GM19455 (cell line): ENCODE measurements around the gene DEFB131A.
"Not testable (repeated sequence)": the region's sequence is repeated elsewhere in the genome, so short reads cannot be mapped to it uniquely, and the experiment has no call there.

Source experiments
- ATAC-seq: cut with Tn5 transposase; IDR thresholded peaks from one replicate; pipeline ENCODE4 v1.9.1; 2021; ENCODE audit not compliant: unreplicated experiment

DEFB131A gene, protein sequence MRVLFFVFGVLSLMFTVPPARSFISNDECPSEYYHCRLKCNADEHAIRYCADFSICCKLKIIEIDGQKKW

DNA sequence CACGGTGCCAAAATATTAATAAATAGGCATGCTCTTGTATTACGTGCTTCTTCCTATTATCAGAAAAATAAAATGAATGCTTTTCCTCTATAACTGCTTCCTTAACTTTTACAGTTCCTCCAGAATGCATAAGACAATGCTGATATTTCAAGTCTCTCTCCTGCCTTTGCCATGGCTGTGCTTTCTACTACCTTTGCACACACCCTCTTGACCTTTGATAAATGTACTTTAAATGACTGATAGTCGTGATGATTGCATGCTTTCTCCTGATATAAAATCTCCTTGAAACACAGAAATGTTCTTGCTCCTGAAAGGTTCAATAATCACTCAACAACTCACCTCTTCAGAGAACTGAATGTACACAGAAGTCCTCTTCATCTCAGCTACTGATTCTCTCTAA lies at the start of gene DEFB131A:
Gene DEFB131A (plus strand): TSS at position 301 of the 400 bp plus-strand sequence. CDS start 120 bp downstream, outside the sequence.
- not testable (repeated sequence) for ATAC-seq

DNA sequence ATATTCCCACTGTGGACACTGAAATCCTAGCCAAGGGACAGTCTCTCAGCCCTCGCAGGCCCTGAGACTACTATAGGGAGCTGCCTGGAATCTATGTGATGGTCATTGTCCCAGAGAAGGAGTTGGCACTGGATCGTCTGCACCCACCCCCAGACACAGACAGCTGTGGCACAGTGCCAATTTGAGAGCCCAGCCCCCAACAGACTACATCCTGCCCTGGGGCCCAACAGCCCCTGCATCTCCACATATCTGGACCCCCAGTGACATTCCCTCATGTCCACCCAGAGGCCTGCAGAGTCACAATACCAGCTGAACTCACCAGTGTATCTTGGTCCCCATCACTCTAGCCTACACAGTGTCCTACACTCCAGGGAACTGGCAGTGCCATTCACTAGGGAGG lies 38.4 kb upstream of the DEFB131A start:
- ATAC-seq = not testable (repeated sequence)

DNA sequence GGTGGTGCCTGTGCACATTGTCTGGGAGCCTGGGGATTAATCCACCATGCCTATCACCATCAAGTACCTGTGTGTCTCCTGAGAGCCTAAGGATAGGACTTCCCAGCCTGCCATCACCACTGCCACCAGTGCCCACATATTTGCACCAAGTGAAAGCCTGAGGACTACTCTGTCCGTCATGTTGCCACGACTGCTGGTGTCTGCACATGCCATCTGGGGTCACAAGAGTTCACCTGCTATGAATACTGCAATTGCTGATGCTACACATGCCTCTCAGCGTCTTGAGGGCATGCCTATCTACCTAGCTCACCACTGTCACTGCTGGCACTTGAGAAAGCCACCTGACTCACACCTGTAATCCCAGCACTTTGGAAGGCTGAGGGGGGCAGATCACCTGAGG lies 37.7 kb upstream of the DEFB131A start:
- not testable (repeated sequence) for ATAC-seq

DNA sequence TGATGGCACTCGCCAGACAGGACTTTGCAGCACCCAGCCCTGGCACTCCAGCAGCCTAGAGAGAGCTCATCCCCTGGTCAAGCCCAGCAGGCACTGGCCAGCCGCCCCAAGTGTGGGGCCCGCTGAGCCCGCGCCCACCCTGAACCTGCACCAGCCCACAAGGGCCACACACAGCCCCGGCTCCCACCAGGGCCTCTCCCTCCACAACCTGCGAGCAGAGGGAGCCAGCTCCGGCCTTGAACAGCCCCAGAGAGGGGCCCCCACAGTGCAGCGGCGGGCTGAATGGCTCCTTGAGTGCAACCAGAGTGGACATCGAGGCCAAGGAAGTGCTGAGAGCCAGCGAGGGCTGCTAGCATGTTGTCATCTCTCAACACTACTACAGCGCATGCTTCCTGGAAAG lies 34.4 kb upstream of the DEFB131A start:
- ATAC-seq = no peak

DNA sequence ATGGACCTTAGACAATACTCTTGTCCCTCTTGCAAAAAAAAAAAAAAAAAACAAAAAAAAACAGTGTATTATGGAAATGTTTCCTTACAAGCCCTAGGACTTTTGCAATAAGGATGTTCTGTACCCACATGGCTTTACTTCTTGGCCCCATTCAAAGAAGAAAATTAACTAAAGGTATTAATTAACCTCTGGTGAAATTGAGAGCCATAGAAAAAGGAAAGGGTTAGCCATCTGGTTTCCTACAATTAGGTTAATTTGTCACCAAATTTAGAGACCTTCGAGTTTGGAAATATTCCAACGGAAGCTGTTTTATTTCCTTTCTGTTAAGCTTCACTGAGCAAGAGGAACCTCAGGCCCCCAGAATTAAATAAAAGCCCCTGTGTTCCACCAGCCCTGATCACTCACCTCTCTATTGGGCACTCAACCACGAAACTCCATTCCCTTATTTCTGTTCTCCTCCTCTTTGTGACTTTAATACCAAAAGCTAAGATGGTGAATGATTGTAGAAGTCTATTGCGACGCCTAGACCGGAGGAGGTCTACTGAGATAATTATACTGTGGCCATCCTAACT lies 22.2 kb upstream of the DEFB131A start:
- ATAC-seq = not testable (repeated sequence)

DNA sequence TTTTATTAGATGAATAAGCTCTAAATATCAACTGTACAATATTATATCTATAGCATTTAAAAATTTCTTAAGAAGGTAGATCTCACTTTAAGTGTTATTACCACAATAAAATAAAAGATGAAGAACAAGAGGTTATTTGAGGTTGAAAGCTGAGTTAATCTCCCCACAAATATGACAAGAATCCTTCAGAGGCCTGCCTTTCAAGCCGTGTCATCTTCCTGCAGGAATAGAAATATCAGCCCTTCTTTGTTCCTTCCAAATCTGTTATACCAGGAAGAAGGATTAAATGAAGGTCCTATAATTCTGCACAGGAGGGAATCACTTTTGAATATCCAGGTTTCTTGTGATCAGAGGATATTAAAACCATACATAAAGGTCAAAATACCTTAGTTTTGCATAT lies 18.3 kb upstream of the DEFB131A start:
- not testable (repeated sequence) for ATAC-seq

DNA sequence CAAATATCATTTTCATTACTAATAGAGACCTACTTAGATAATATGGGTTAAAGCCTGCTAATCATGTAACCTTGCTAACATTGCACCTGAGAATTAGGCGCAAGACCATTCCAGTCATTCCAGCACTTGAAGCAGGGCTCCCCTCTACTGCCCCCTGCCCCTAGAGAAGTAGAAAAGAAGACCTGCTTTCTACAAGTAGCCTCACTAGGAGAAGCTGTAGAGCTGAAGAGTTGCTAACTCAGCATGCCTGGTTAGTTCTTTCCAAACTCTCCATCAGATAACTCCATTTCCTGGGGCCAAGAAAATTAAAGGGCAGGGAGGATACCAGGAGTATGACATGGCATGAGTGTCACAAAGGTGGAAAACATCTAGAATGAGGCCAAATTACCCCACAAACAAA lies 14.2 kb upstream of the DEFB131A start:
- not testable (repeated sequence) for ATAC-seq

DNA sequence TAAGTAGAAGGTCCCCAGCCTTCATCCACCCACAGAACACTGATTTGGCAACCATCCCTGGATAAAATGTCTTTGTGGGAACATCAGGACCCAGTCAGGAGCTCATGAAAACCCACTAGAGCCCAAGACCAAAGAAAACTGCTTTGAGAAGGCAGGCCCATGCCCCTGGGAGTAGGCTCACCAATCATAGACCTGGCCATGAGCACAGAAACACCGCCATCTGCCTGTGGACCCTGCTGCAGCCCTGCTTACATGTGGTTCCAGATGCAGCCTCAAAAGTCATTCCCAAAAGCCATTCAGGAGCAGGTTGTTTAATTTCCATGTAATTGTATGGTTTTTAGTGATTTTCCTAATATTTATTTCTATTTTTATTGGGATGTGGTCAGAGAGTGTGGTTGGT lies 10.9 kb upstream of the DEFB131A start:
- not testable (repeated sequence) for ATAC-seq

DNA sequence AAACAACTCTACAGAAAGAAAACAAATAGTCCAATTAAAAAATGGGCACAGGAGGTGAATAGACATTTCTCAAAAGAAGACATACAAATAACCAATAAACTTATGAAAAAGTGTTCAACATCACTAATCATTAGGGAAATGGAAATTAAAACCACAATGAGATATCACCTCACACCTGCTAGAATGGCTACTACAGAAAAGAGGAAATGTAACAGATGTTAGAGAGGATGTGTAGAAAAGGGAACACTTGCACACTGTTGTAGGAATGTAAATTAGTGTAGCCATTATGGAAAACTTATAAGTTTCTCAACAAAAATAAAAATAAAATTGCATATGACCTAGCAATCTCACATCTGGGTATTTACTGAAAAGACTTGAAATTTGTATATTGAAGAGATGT lies 7.5 kb upstream of the DEFB131A start:
- ATAC-seq = not testable (repeated sequence)

DNA sequence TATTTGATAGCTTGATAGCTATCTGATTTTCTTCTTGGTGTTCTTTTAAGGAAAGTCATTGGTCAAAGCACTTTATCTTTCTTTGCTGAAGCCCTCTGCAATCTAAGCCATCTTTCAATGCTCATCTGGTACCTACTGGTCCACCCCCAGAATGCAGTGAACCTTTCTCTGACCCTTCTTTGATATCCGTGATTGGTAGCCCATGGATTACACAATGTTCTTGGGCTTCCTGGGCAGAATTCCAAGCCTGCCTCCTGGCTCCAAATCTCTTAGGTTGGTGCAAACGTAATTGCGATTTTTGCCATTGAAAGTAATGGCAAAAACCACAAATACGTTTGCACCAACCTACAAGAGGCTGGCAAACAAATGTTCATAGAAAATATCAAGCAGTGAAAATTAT lies 1.9 kb upstream of the DEFB131A start:
- not testable (repeated sequence) for ATAC-seq

DNA sequence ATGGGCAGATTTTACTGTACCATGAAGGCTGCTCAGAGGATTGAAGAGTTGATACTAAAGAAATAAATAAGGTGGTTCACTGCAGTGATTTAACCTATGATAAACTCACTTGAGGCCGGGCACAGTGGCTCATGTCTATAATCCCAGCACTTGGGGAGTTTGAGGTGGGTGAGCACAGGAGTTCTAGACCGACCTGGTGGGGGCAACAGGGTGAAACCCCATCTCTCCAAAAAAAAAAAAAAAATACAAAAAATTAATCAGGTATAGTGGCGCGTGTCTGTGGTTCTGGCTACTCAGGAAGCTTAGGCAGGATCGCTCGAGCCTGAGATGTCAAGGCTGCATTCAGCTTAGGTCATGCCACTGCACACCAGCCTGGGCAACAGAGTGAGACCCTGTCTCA lies 467 bp downstream of the DEFB131A start:
- not testable (repeated sequence) for ATAC-seq

DNA sequence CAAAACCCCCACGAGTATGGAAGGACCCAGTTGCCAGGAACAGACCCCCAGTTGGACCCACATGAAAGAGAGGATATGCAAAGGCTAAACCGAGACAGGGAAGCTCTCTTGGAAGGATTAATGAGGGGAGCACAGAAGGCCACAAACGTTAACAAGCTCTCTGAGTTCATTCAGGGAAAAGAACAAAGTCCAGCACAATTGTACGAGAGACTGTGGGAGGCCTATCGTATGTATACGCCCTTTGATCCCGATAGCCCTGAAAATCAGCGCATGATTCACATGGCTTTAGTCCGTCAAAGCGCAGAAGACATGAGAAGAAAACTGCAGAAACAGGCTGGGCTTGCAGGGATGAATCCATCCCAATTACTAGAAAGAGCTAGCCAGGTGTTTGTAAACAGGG lies 8.0 kb downstream of the DEFB131A start:
- not testable (repeated sequence) for ATAC-seq

DNA sequence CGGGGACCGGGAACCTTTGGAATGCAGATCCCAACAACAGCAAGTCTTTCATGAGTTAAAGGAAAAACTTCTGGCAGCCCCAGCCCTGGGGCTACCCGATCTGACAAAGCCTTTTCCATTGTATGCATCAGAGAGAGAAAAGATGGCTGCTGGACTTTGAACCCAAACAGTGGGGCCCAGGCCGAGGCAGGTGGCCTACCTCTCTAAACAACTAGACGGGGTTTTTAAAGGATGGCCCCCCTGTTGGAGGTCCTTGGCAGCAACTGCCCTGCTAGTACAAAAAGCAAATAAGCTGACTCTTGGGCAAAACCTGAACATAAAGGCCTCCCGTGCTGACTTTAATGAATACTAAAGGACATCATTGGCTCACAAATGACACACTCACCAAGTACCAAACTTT lies 10.1 kb downstream of the DEFB131A start:
- ATAC-seq = not testable (repeated sequence)

DNA sequence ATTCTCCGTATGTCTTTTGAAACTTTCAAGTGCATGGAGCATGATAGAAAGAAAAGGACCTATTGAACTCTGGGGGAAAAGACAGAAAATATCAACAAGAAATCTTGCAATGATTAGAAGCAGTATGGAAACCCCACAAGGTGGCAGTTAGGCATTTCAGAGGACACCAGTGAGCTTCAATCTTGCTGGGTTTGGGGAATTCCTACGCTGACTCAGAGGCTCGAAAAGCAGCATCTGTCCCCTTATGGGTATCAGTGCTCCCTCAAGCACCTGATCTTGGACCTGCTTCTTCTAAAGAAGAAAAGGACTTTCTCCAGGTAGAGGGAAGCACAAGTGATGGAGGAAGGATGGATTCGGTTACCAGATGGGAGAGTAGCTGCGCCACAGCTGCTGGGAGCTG lies 10.8 kb downstream of the DEFB131A start:
- ATAC-seq = not testable (repeated sequence)

DNA sequence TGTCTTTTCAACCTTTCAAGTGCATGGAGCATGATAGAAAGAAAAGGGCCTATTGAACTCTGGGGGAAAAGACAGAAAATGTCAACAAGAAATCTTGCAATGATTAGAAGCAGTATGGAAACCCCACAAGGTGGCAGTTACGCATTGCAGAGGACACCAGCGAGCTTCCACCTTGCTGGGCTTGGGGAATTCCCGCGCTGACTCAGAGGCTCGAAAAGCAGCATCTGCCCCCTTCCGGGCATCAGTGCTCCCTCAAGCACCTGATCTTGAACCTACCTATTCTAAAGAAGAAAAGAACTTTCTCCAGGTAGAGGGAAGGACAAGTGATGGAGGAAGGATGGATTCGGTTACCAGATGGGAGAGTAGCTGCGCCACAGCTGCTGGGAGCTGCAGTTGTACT lies 35.3 kb downstream of the DEFB131A start:
- not testable (repeated sequence) for ATAC-seq

DNA sequence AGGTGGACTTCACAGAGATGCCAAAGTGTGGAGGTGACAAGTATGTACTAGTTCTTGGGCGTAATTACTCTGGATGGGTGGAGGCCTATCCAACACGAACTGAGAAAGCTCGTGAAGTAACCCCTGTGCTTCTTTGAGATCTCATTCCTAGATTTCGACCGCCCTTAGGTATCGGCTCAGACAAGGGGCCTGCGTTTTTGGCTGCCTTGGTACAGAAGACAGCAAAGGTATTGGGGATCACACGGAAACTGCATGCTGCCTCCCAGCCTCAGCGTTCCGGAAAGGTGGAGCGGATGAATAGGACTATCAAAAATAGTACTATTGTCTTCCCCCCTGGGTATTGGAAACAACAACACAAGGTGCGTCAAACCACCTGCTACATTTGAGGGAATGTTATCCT lies 35.9 kb downstream of the DEFB131A start:
- not testable (repeated sequence) for ATAC-seq

DNA sequence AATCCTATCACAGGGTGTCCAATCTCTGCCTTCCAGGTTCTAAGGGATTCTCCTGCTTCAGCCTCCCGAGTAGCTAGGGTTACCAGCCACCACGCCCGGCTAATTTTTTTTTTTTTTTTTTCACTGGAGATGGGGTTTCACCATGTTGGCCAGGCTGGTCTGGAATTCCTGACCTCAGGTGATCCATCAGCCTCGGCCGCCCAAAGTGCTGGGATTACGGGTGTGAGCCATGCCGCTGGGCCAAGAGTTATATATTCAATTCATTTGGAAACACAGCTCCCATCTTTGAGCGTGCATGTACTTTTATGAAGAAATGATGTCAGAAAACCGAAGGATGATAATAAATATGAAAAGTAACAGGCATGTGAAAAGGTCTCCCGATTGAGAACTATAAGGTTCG lies 38.7 kb downstream of the DEFB131A start:
- ATAC-seq = not testable (repeated sequence)

DNA sequence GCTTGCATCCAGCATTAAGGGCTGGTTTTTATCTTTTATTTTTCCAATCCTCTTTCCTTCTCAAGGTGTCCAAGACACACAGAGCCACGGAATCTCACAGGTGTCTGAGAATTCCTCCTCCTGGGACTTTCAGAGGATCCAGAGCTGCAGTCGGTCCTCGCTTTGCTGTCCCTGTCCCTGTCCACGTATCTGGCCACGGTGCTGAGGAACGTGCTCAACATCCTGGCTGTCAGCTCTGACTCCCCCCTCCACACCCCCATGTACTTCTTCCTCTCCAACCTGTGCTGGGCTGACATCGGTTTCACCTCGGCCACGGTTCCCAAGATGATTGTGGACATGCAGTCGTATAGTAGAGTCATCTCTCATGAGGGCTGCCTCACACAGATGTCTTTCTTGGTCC lies 39.5 kb downstream of the DEFB131A start:
- ATAC-seq = not testable (repeated sequence)

DNA sequence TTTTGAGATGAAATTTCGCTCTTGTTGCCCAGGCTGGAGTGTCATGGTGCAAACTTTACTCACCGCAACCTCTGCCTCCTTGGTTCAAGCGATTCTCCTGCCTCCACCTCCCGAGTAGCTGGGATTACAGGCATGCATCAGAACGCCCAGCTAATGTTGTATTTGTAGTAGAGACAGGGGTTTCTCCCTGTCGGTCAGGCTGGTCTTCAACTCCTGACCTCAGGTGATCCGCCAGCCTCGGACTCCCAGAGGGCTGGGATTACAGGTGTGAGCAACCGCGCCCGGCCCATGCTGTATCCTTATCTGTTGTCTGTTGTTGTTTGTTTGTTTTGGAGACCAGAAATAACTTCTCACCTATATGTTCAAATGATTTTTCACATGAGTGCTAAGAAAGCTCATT lies 42.7 kb downstream of the DEFB131A start:
- not testable (repeated sequence) for ATAC-seq

DNA sequence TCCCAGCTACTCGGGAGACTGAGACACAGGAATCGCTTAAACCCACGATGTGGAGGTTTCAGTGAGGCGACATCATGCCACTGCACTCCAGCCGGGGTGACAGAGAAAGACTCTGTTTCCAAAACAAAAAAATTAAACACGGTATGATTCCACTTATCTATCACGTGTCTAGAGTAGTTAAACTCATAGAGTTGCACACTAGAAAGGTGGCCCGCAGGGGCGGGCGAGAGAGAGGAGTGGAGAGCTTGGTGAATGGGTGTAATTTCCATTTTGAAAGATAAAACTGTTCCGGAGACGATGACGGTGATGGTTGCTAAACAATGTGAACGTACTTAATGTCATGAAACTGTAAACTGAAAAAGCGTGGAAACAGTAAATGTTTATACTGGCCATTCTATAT lies 44.6 kb downstream of the DEFB131A start:
- ATAC-seq = not testable (repeated sequence)

DNA sequence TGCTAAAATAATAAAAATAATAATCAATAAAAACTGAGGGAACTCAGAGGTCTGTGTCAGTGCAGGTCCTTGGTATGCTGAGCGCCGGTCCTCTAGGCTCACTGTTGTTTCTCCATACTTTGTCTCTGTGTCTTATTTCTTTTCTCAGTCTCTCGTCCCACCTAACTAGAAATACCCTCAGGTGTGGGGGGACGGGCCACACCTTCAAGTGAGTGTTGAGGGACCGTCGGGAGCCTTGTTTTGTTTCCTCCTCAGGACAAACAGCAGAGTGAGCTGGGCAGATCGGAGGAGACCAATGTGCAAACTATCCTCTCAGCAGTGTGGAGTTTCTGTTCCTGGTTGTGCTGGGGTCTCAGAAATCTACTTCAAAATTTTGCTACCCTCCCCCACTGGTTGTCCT lies 46.3 kb downstream of the DEFB131A start:
- ATAC-seq = not testable (repeated sequence)

DNA sequence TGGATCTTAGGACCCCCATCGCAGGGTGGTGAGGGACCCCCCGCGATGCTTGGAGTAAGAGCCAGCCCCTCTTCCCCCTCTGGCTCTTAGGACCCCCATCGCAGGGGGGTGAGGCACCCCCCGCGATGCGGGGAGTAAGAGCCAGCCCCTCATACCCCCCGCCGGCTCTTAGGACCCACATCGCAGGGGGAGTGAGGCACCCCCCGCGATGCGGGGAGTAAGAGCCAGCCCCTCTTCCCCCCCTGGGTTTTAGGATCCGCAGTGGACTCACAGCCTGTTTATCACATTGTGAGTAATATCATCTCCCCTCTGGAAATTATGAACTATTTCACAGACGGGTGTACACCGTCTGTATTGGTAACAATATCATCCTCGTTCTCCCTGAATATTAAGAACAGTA lies 46.8 kb downstream of the DEFB131A start:
- ATAC-seq = not testable (repeated sequence)

DNA sequence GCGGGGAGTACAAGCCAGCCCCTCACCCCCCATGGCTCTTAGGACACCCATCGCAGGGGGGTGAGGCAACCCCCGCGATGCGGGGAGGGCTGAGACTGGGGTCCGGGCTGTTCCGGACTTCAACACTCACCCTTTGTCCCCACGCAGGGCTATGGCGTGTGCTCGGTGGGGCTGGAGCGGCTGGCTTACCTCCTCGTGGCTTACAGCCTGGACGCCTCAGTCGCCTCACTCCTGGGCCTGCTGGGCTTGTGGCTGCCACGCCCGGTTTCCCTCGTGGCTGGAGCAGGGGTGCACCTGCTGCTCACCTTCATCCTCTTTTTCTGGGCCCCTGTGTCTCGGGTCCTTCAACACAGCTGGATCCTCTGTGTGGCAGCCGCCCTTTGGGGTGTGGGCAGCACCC lies 49.4 kb downstream of the DEFB131A start:
- ATAC-seq = not testable (repeated sequence)
